ENCODE measurements around the gene KANK3. TPM values are rescaled to one million over a fixed set of nuclear protein-coding genes. Genes with fewer than 3 reads are reported as not detected.

KANK3 gene
- total RNA-seq, 1 experiment from 2014 or later, result 1.2 TPM

- BruUV-seq (replicated peaks), result no TSS peak
- H3K36me3 Mint-ChIP-seq (ENCODE audit: insufficient read depth, unreplicated experiment), result peaks cover 19% of the 10 kb centered on the region
- H3K9me3 Mint-ChIP-seq (ENCODE audit: unreplicated experiment), result no peaks in the 10 kb centered on the region
These were observed 47.5 kb upstream of the KANK3 start for GRCh38 chr19:8390617-8390981.

GRCh38 chr19:8389891-8390616, 47.0 kb upstream of the KANK3 start, which contains the start of gene RAB11B:
RAB11B (plus strand) TSS chr19:8390360; CDS start chr19:8390417, 57 bp downstream.
- H3K27ac Mint-ChIP-seq (ENCODE audit: low read depth, unreplicated experiment), result peak within 1 kb of the TSS; percentile 96
- intact Hi-C loops (cut with micrococcal nuclease), result loop anchor here (2.0 kb wide), 1 partner anchor 27 kb away; no protein-coding TSS in a partner anchor
- no peaks in the 10 kb centered on the region for H3K9me3 Mint-ChIP-seq (ENCODE audit: unreplicated experiment)
- CTCF ChIA-PET, result interaction anchor here (0.5 to 7.0 kb wide), 3 partner anchors 20 to 35 kb away, joined by 3 to 72 read pairs (median 3); partner anchors contain the start of gene MARCHF2
- no peak for TF ChIP-seq CTCF (IDR thresholded peaks at IDR 0.05; ENCODE audit: unreplicated experiment)
- H3K27me3 Mint-ChIP-seq (ENCODE audit: insufficient read depth, unreplicated experiment), result no peaks in the 10 kb centered on the region
- H3K36me3 Mint-ChIP-seq (ENCODE audit: insufficient read depth, unreplicated experiment), result peaks cover 15% of the 10 kb centered on the region
- H3K4me3 Mint-ChIP-seq (ENCODE audit: unreplicated experiment), result peak within 1 kb of the TSS; percentile 91
- POLR2A ChIA-PET, result interaction anchor here (0.6 to 2.3 kb wide), 18 partner anchors 12 to 1321 kb away, joined by 3 to 31 read pairs (median 4); partner anchors contain the start of genes ANGPTL4, HNRNPM, MARCHF2 and NDUFA7
- H3K4me1 Mint-ChIP-seq (ENCODE audit: insufficient read depth, unreplicated experiment), result peaks cover 13% of the 10 kb centered on the region
- DNase-seq (ENCODE audit: unreplicated experiment), result peak; percentile 100
- BruUV-seq (replicated peaks), result no TSS peak

More at GRCh38 chr19:8390617-8390981, 47.5 kb upstream of the KANK3 start:
- TF ChIP-seq CTCF (IDR thresholded peaks at IDR 0.05; ENCODE audit: unreplicated experiment), result no peak
- CTCF ChIA-PET, result interaction anchor here (0.5 to 7.0 kb wide), 3 partner anchors 20 to 36 kb away, joined by 3 to 72 read pairs (median 3); partner anchors contain the start of gene MARCHF2
- peaks cover 13% of the 10 kb centered on the region for H3K4me1 Mint-ChIP-seq (ENCODE audit: insufficient read depth, unreplicated experiment)
- intact Hi-C loops (cut with micrococcal nuclease), result loop anchor here (2.0 kb wide), 1 partner anchor 28 kb away; no protein-coding TSS in a partner anchor
- peak overlapping the region; percentile 96 for H3K27ac Mint-ChIP-seq (ENCODE audit: low read depth, unreplicated experiment)
- POLR2A ChIA-PET, result interaction anchor here (1.0 to 2.3 kb wide), 15 partner anchors 13 to 1231 kb away, joined by 3 to 31 read pairs (median 4); partner anchors contain the start of genes ANGPTL4, HNRNPM, MARCHF2 and ZNF414
- peak; percentile 95 for DNase-seq (ENCODE audit: unreplicated experiment)
- H3K27me3 Mint-ChIP-seq (ENCODE audit: insufficient read depth, unreplicated experiment), result no peaks in the 10 kb centered on the region
- peak overlapping the region; percentile 91 for H3K4me3 Mint-ChIP-seq (ENCODE audit: unreplicated experiment)

GRCh38 chr19:8388612-8388958, 45.5 kb upstream of the KANK3 start:
- intact Hi-C loops (cut with micrococcal nuclease), result no loop called here
- Mint-ChIP-seq H3K4me3 (ENCODE audit: unreplicated experiment) (no peak overlapping the region), H3K9me3 (ENCODE audit: unreplicated experiment) (no peaks in the 10 kb centered on the region), H3K27ac (ENCODE audit: low read depth, unreplicated experiment) (no peak overlapping the region), H3K27me3 (ENCODE audit: insufficient read depth, unreplicated experiment) (no peaks in the 10 kb centered on the region), H3K4me1 (ENCODE audit: insufficient read depth, unreplicated experiment) (peaks cover 7% of the 10 kb centered on the region), H3K36me3 (ENCODE audit: insufficient read depth, unreplicated experiment) (peaks cover 15% of the 10 kb centered on the region)
- ChIA-PET CTCF (interaction anchor here (0.6 to 0.7 kb wide), 3 partner anchors 102 to 851 kb away, joined by 3 to 4 read pairs (median 3); no protein-coding TSS in a partner anchor), POLR2A (interaction anchor here (2.3 kb wide), 1 partner anchor 23 kb away, joined by 31 read pairs; the partner anchor contains the start of gene ANGPTL4)
- no peak for DNase-seq (ENCODE audit: unreplicated experiment)
- no peak for TF ChIP-seq CTCF (IDR thresholded peaks at IDR 0.05; ENCODE audit: unreplicated experiment)
- no TSS peak for BruUV-seq (replicated peaks)
